H1 (cell line): ENCODE results near the gene SMAP2. TPM values are rescaled to one million over a fixed set of nuclear protein-coding genes. Genes with fewer than 3 reads are reported as not detected.

ENCODE experiments used
- CTCF ChIA-PET: fragments of 300-600 bp; sonication (Branson Sonifier 250); formaldehyde crosslinking; loops from one replicate; lab custom pipeline; 2021; ENCODE audit not compliant: partially characterized antibody; lab: Charles Lee
- POLR2A ChIA-PET: fragments of 300-600 bp; sonication (Branson Sonifier 250); formaldehyde crosslinking; loops from one replicate; lab custom pipeline; 2021; ENCODE audit warnings: inconsistent platforms; ENCODE audit not compliant: partially characterized antibody; lab: Charles Lee
- DNase-seq, 2 experiments: peaks; one replicate each; pipeline versions ENCODE4 v3.0.0 to v3.0.0-alpha.2; 2010 to 2022; ENCODE audit warnings: low spot score in 2 of 2, low read depth in 1 of 2, mixed read lengths in 1 of 2
- FAIRE-seq: peaks from 2 replicates; lab custom pipeline; 2011; peaks lifted over from hg19 to GRCh38; lab: Jason Lieb, UNC
- H2AFZ ChIP-seq: 2 replicates; pipeline ENCODE4 v1.8.1; 2012; ENCODE audit warnings: low read length, inconsistent platforms
- H2AK5ac ChIP-seq: 2 replicates; pipeline ENCODE4 v1.6.1; 2013; ENCODE audit warnings: low read depth, low read length
- H2BK120ac ChIP-seq: replicated peaks from 2 replicates; pipeline ENCODE3; 2013; ENCODE audit warnings: low read depth, low read length, inconsistent platforms
- H2BK12ac ChIP-seq: 2 replicates; pipeline ENCODE4 v1.6.1; 2013; ENCODE audit warnings: low read depth, low read length
- H2BK15ac ChIP-seq: 2 replicates; pipeline ENCODE4 v1.6.1; 2013; ENCODE audit warnings: low read length
- H2BK20ac ChIP-seq: 2 replicates; pipeline ENCODE4 v1.6.1; 2013; ENCODE audit warnings: low read length
- H2BK5ac ChIP-seq: 2 replicates; pipeline ENCODE4 v1.6.1; 2013; ENCODE audit warnings: low read depth, low read length
- H3K14ac ChIP-seq: 2 replicates; pipeline ENCODE4 v1.6.1; 2013; ENCODE audit warnings: inconsistent platforms; ENCODE audit not compliant: insufficient read length
- H3K18ac ChIP-seq: 2 replicates; pipeline ENCODE4 v1.6.1; 2013; ENCODE audit warnings: low read length; ENCODE audit errors: extremely low read depth
- H3K23ac ChIP-seq: 2 replicates; pipeline ENCODE4 v1.6.1; 2013; ENCODE audit warnings: inconsistent platforms; ENCODE audit not compliant: insufficient read length
- H3K23me2 ChIP-seq: 2 replicates; pipeline ENCODE4 v1.6.1; 2013; ENCODE audit warnings: low read depth, low read length
- H3K27ac ChIP-seq: 2 replicates; pipeline ENCODE4 v1.6.1; 2011; ENCODE audit warnings: low read depth, low read length, inconsistent platforms
- H3K27me3 ChIP-seq, 4 experiments: replicated peaks in 1 of 4; 1 replicate in 1 of 4; 2 replicates in 3 of 4; pipeline versions ENCODE4 v1.6.1 to v1.8.1; 2011 to 2013; ENCODE audit warnings: low read length in 3 of 4, mild to moderate bottlenecking in 3 of 4, inconsistent platforms in 2 of 4, mixed read lengths in 2 of 4, moderate library complexity in 1 of 4; ENCODE audit not compliant: control insufficient read depth in 3 of 4, insufficient read depth in 3 of 4; ENCODE audit errors: extremely low read depth in 1 of 4
- H3K36me3 ChIP-seq, 4 experiments: 2 replicates each; pipeline versions ENCODE4 v1.6.1 to v1.8.1; 2011 to 2013; ENCODE audit warnings: mild to moderate bottlenecking in 4 of 4, low read length in 3 of 4, moderate library complexity in 2 of 4, control low read depth in 1 of 4, inconsistent platforms in 1 of 4; ENCODE audit not compliant: insufficient read depth in 4 of 4, control insufficient read depth in 2 of 4
- H3K4ac ChIP-seq: replicated peaks from 2 replicates; pipeline ENCODE3; 2013; ENCODE audit warnings: low read length, low read depth, mixed read lengths, inconsistent platforms; ENCODE audit not compliant: insufficient read length
- H3K4me1 ChIP-seq, 4 experiments: replicated peaks in 1 of 4; 1 replicate in 1 of 4; 2 replicates in 3 of 4; pipeline versions ENCODE4 v1.6.1 to v1.8.1; 2011 to 2013; ENCODE audit warnings: low read length in 3 of 4, inconsistent platforms in 2 of 4, mixed read lengths in 1 of 4; ENCODE audit not compliant: insufficient read depth in 4 of 4, control insufficient read depth in 3 of 4
- H3K4me2 ChIP-seq, 2 experiments: 2 replicates each; pipeline versions ENCODE4 v1.6.1 to v1.8.1; 2011 to 2013; ENCODE audit warnings: low read depth in 2 of 2, low read length in 2 of 2, control low read depth in 1 of 2, inconsistent platforms in 1 of 2, mild to moderate bottlenecking in 1 of 2; ENCODE audit not compliant: insufficient read depth in 1 of 2
- H3K4me3 ChIP-seq, 4 experiments: fragments of 200-600, 300-600 bp in 1 of 4; sonication (generic), shearing (Covaris generic), sonication (Bioruptor Twin) in 1 of 4; 2 replicates each; pipeline versions ENCODE4 v1.5.1 to v1.8.1; 2011 to 2016; ENCODE audit warnings: low read length in 4 of 4, low read depth in 3 of 4, control low read depth in 2 of 4, inconsistent platforms in 2 of 4, mild to moderate bottlenecking in 2 of 4, mixed read lengths in 1 of 4, moderate library complexity in 1 of 4; ENCODE audit not compliant: insufficient read depth in 2 of 4; ENCODE audit errors: extremely low read depth in 1 of 4
- H3K56ac ChIP-seq: replicated peaks from 2 replicates; pipeline ENCODE3; 2013; ENCODE audit warnings: low read depth, mild to moderate bottlenecking, mixed read lengths, low read length, inconsistent platforms; ENCODE audit not compliant: insufficient read length
- H3K79me1 ChIP-seq: 2 replicates; pipeline ENCODE4 v1.6.1; 2013; ENCODE audit warnings: low read depth, low read length, control low read depth
- H3K79me2 ChIP-seq, 2 experiments: 2 replicates each; pipeline versions ENCODE4 v1.6.1 to v1.8.1; 2012 to 2013; ENCODE audit warnings: low read length in 2 of 2, mild to moderate bottlenecking in 2 of 2, inconsistent platforms in 1 of 2; ENCODE audit not compliant: insufficient read depth in 2 of 2, control insufficient read depth in 1 of 2
- H3K9ac ChIP-seq, 4 experiments: replicated peaks in 1 of 4; 1 replicate in 1 of 4; 2 replicates in 3 of 4; pipeline versions ENCODE4 v1.6.1 to v1.8.1; 2011 to 2013; ENCODE audit warnings: low read depth in 3 of 4, low read length in 3 of 4, control low read depth in 2 of 4, mild to moderate bottlenecking in 2 of 4, moderate library complexity in 2 of 4, inconsistent platforms in 1 of 4; ENCODE audit errors: extremely low read depth in 1 of 4
- H3K9me3 ChIP-seq, 2 experiments: 2 replicates each; pipeline versions ENCODE4 v1.6.1 to v1.8.1; 2012 to 2013; ENCODE audit warnings: mild to moderate bottlenecking in 2 of 2, moderate library complexity in 2 of 2, control low read depth in 1 of 2, inconsistent platforms in 1 of 2, low read depth in 1 of 2, low read length in 1 of 2, mixed read lengths in 1 of 2; ENCODE audit not compliant: insufficient read depth in 2 of 2
- H4K20me1 ChIP-seq, 2 experiments: replicated peaks in 1 of 2; 2 replicates each; pipeline versions ENCODE3 to v1.8.1; 2011 to 2013; ENCODE audit warnings: inconsistent platforms in 2 of 2, low read length in 2 of 2, mild to moderate bottlenecking in 1 of 2; ENCODE audit not compliant: insufficient read depth in 2 of 2, control insufficient read depth in 1 of 2
- H4K5ac ChIP-seq: 2 replicates; pipeline ENCODE4 v1.6.1; 2013; ENCODE audit warnings: low read length, low read depth, mixed read lengths, inconsistent platforms; ENCODE audit not compliant: insufficient read length
- H4K8ac ChIP-seq: 2 replicates; pipeline ENCODE4 v1.8.0; 2013; ENCODE audit warnings: mild to moderate bottlenecking, moderate library complexity, low read length, inconsistent platforms; ENCODE audit not compliant: insufficient read depth; ENCODE audit errors: extremely low read depth
- H4K91ac ChIP-seq: replicated peaks from 2 replicates; pipeline ENCODE3; 2013; ENCODE audit warnings: low read length, mixed read lengths, inconsistent platforms; ENCODE audit not compliant: insufficient read length
- CTBP2 ChIP-seq: IDR thresholded peaks from 2 replicates; pipeline ENCODE4 v1.7.0; 2011; ENCODE audit warnings: borderline replicate concordance, mild to moderate bottlenecking, moderate library complexity, mixed read lengths, low read length; ENCODE audit not compliant: insufficient read depth, insufficient read length
- RFX5 ChIP-seq: IDR thresholded peaks from 2 replicates; pipeline ENCODE4 v1.6.1; 2011; ENCODE audit warnings: low read depth, low read length, improper control_type of control experiment, borderline replicate concordance
- WGBS, 2 experiments: shearing (Covaris generic) in 1 of 2; methylation state at CpG; one replicate each; pipeline versions ENCODE4 v1.1.6 to v1.1.7; 2013 to 2015; ENCODE audit warnings: low lambda C conversion rate in 2 of 2, mixed read lengths in 2 of 2, inconsistent platforms in 1 of 2, low coverage in 1 of 2, missing lambda C conversion rate in 1 of 2; ENCODE audit not compliant: insufficient replicate concordance in 2 of 2, insufficient coverage in 1 of 2, insufficient read length in 1 of 2; ENCODE audit errors: extremely low coverage in 1 of 2, missing lambda C conversion rate in 1 of 2; 5-methylcytosine and 5-hydroxymethylcytosine counted together
- polyA plus RNA-seq, 7 experiments: library from polyadenylated mRNA; depleted of rRNA in 3 of 7; stranded (reverse) in 5 of 7; unstranded in 2 of 7; fragments of >200 nt in 5 of 7; fragments of 200-250 nt in 2 of 7; gene quantifications; 1 replicate in 5 of 7; 2 replicates in 1 of 7; 4 replicates in 1 of 7; pipeline versions ENCODE4 v1.2.1 to v1.2.3, GENCODE V29; 2011 to 2013; ENCODE audit warnings: missing spikeins in 2 of 7, mixed read lengths in 2 of 7
- total RNA-seq: library from RNA; stranded (reverse); fragmentation: NEBNext Ultra II Directional; extraction: Animal tissue kit (Norgen Biotek cat#: 25700); gene quantifications from 2 replicates; pipeline ENCODE4 v1.2.1, GENCODE V29; 2021
- TF ChIP-seq, protein P1 (sequence below): IDR thresholded peaks from 2 replicates; pipeline ENCODE4 v1.6.1; 2011; ENCODE audit warnings: low read length, improper control_type of control experiment

SMAP2 gene
- total and polyA plus RNA-seq, 2 of the 8 experiments (the other 6 are each of a cell fraction or from before 2014, with no cell fraction given), result 4.3 to 5.5 TPM

GRCh38 chr1:40352126-40352525, 21.4 kb upstream of the SMAP2 start:
- H2AK5ac ChIP-seq, result no peak overlapping the region
- H3K56ac ChIP-seq, result no peak overlapping the region
- no peaks in the 10 kb centered on the region for H3K27me3 ChIP-seq
- H3K79me1 ChIP-seq, result no peaks in the 10 kb centered on the region
- no peak overlapping the region for H2BK120ac ChIP-seq
- no peaks in the 10 kb centered on the region for H3K4me1 ChIP-seq
- ChIA-PET CTCF (interaction anchor here (0.6 to 3.5 kb wide), 5 partner anchors 12 to 1933 kb away, joined by 3 to 16 read pairs (median 3); no protein-coding TSS in a partner anchor), POLR2A (no interaction called here)
- 98% methylated on average over 3 of the region's 3 CpGs; no CpG with 5 or more reads in 1 of the 2 experiments for WGBS, 2 experiments
- no peak overlapping the region for H3K23ac ChIP-seq
- no peak overlapping the region for H2BK12ac ChIP-seq
- no peak overlapping the region for H2BK20ac ChIP-seq
- no peak overlapping the region for H3K4ac ChIP-seq
- no peak overlapping the region for H3K14ac ChIP-seq
- no peaks in the 10 kb centered on the region for H3K36me3 ChIP-seq
- no peak overlapping the region for H2BK5ac ChIP-seq
- TF ChIP-seq, protein P1, sequence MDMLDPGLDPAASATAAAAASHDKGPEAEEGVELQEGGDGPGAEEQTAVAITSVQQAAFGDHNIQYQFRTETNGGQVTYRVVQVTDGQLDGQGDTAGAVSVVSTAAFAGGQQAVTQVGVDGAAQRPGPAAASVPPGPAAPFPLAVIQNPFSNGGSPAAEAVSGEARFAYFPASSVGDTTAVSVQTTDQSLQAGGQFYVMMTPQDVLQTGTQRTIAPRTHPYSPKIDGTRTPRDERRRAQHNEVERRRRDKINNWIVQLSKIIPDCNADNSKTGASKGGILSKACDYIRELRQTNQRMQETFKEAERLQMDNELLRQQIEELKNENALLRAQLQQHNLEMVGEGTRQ, result no peak
- TF ChIP-seq CTBP2 (no peak), RFX5 (no peak)
- no peak for FAIRE-seq
- no peak overlapping the region for H4K91ac ChIP-seq
- no peak for DNase-seq
- H2BK15ac ChIP-seq, result no peak overlapping the region
- H3K79me2 ChIP-seq, result no peaks in the 10 kb centered on the region
- no peak overlapping the region for H3K4me2 ChIP-seq
- H3K23me2 ChIP-seq, result no peaks in the 10 kb centered on the region
- H3K18ac ChIP-seq, result no peak overlapping the region
- H3K9me3 ChIP-seq, result no peaks in the 10 kb centered on the region
- H4K5ac ChIP-seq, result no peak overlapping the region
- no peak overlapping the region for H3K4me3 ChIP-seq
- H4K8ac ChIP-seq, result no peak overlapping the region
- H3K27ac ChIP-seq, result no peak overlapping the region
- no peak overlapping the region for H2AFZ ChIP-seq
- H4K20me1 ChIP-seq, result no peaks in the 10 kb centered on the region
- H3K9ac ChIP-seq, result no peak overlapping the region
